ENCODE data around the gene KCTD12. TPM values are rescaled to one million over a fixed set of nuclear protein-coding genes. Genes with fewer than 3 reads are reported as not detected.

Gene KCTD12
- total RNA-seq, 1 donor from 2014 or later: 154 TPM

DNA sequence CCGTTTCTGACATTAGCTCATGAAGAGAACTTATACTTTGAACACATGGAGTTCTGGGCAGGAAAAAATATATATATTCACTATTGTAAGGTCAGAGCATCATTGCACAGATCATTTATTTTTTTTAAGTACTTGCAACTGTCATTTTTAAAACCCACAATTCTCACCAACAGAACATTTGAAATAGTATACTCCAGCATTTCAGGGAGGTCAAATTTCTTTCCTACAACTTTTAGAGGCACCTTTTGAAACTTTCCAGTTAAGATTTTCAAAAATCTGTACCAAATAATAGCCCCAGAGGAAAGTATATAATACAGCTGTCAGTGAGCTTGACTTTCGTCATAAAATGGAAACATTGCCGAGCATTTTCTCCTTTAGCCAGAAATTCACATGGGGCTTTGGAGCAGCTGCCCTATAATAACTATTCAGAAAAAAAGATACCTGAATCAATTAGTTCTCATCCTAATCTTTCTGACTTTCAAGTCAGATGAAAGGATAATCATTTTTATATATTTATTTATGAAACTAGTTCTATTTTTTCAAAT lies 10.9 kb downstream of the KCTD12 start:
- Mint-ChIP-seq H3K36me3 (no peaks in the 10 kb centered on the region), H3K27me3 (peaks cover 12% of the 10 kb centered on the region), H3K4me3 (no peak overlapping the region), H3K9me3 (peaks cover 10% of the 10 kb centered on the region), H3K27ac (no peak overlapping the region), H3K4me1 (ENCODE audit: unreplicated experiment) (peaks cover 18% of the 10 kb centered on the region)
- no peak for DNase-seq (ENCODE audit: extremely low spot score, unreplicated experiment)
- TF ChIP-seq, protein P1, sequence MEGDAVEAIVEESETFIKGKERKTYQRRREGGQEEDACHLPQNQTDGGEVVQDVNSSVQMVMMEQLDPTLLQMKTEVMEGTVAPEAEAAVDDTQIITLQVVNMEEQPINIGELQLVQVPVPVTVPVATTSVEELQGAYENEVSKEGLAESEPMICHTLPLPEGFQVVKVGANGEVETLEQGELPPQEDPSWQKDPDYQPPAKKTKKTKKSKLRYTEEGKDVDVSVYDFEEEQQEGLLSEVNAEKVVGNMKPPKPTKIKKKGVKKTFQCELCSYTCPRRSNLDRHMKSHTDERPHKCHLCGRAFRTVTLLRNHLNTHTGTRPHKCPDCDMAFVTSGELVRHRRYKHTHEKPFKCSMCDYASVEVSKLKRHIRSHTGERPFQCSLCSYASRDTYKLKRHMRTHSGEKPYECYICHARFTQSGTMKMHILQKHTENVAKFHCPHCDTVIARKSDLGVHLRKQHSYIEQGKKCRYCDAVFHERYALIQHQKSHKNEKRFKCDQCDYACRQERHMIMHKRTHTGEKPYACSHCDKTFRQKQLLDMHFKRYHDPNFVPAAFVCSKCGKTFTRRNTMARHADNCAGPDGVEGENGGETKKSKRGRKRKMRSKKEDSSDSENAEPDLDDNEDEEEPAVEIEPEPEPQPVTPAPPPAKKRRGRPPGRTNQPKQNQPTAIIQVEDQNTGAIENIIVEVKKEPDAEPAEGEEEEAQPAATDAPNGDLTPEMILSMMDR (conservative IDR thresholded peaks at IDR 0.05): no peak

DNA sequence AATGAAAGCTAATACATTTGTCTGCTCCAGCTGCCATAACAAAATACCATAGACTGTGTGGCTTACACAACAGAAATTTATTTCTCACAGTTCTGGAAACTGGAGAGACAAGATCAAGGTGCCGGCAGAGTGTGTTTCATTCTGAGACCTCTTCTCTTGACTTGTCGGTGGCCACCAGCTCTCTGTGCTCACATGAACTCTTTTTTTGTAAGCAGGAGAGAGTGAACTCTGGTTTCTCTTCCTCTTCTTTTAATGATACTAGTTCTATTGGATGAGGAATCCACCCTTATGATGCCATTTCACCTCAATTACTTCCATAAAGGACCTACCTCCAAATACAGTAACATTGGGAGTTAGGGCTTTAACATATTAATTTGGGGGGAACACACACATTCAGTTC lies 11.7 kb downstream of the KCTD12 start:
- Mint-ChIP-seq H3K27ac (no peak overlapping the region), H3K36me3 (no peaks in the 10 kb centered on the region), H3K4me3 (no peak overlapping the region), H3K27me3 (peaks cover 12% of the 10 kb centered on the region), H3K4me1 (ENCODE audit: unreplicated experiment) (peaks cover 18% of the 10 kb centered on the region), H3K9me3 (peaks cover 10% of the 10 kb centered on the region)
- TF ChIP-seq, protein P1 (conservative IDR thresholded peaks at IDR 0.05): no peak
- DNase-seq (ENCODE audit: extremely low spot score, unreplicated experiment): no peak

DNA sequence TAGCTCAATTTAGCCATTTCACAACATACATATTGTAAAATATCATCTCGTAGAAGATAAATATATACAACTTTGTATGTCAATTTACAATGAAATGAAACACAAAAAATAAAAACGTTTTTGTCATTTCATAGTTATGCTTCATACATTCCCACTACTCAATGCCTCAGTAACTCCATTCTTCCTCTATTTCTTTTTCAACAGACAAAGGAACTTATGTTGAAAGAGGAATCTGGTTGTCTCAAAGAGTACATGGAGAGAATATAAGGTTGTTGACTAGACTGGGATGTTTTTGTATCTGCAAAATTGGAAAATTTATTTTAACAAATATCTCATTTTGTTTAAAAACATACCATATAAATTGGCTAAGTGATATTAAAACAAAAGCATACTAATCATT lies 12.8 kb downstream of the KCTD12 start:
- no peak for DNase-seq (ENCODE audit: extremely low spot score, unreplicated experiment)
- Mint-ChIP-seq H3K9me3 (peaks cover 9% of the 10 kb centered on the region), H3K27ac (no peak overlapping the region), H3K4me1 (ENCODE audit: unreplicated experiment) (peaks cover 13% of the 10 kb centered on the region), H3K36me3 (no peaks in the 10 kb centered on the region), H3K27me3 (peaks cover 12% of the 10 kb centered on the region), H3K4me3 (no peak overlapping the region)
- TF ChIP-seq, protein P1 (conservative IDR thresholded peaks at IDR 0.05): no peak

DNA sequence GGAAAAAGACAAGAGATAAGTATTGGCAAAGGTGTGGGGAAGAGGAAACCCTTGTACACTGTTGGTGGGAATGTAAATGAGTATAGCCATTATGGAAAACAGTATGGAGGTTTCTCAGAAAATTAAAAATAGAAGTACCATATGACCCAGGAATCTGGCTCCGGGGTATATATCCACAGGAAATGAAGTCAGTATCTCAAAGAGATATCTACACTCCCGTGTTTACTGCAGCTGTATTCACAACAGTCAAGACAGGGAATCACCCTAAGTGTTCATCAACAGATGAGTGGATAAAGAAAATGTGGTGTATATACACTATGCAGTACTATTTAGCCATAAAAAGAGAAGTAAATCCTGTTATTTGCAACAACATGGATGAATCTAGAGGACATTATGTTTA lies 13.5 kb downstream of the KCTD12 start:
- TF ChIP-seq, protein P1 (conservative IDR thresholded peaks at IDR 0.05): no peak
- no peak for DNase-seq (ENCODE audit: extremely low spot score, unreplicated experiment)
- Mint-ChIP-seq H3K4me3 (no peak overlapping the region), H3K36me3 (no peaks in the 10 kb centered on the region), H3K4me1 (ENCODE audit: unreplicated experiment) (peaks cover 13% of the 10 kb centered on the region), H3K9me3 (peaks cover 1% of the 10 kb centered on the region), H3K27me3 (peaks cover 6% of the 10 kb centered on the region), H3K27ac (no peak overlapping the region)

DNA sequence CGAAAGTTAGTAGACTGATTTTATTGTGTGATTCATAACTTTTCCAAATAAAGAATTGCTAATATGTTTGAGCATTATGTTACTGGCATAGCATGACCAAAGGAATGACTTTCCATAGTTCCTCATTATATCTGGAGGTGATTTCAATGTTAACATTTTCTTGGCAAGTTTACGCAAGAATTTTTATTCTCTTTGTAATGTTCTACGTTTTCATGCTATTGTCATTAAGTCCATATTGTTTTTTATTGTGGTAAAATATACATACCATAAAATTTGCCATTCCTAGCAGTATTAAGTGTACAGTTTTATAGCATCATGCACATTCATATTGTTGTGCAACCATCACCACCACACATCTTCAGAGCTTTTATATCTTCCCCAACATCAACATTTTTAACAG lies 14.8 kb downstream of the KCTD12 start:
- H3K36me3 Mint-ChIP-seq: no peaks in the 10 kb centered on the region
- peaks cover 6% of the 10 kb centered on the region for H3K27me3 Mint-ChIP-seq
- H3K9me3 Mint-ChIP-seq: no peaks in the 10 kb centered on the region
- no peak overlapping the region for H3K4me3 Mint-ChIP-seq
- no peak overlapping the region for H3K27ac Mint-ChIP-seq
- DNase-seq (ENCODE audit: extremely low spot score, unreplicated experiment): no peak
- H3K4me1 Mint-ChIP-seq (ENCODE audit: unreplicated experiment): peaks cover 13% of the 10 kb centered on the region
- TF ChIP-seq, protein P1 (conservative IDR thresholded peaks at IDR 0.05): no peak

DNA sequence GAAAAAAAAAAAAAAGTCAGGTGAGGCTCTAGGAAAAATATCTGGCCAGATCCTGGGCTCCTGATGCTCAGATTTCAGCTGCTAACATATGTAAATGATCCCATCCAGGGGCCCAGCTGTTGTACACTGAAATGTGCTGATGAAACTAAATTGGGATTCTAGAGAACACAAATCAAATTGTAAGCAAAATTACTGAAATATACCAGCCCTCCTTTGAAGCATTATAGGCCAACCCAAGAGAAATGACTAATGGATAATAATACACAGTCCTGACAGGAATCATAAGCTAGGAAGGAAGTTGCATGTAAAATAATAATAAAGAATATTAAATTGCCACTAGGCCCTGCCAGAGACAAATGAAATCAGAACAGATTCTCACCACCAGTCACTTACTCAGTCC lies 17.8 kb downstream of the KCTD12 start:
- H3K4me3 Mint-ChIP-seq: no peak overlapping the region
- peaks cover 6% of the 10 kb centered on the region for H3K27me3 Mint-ChIP-seq
- H3K4me1 Mint-ChIP-seq (ENCODE audit: unreplicated experiment): peaks cover 5% of the 10 kb centered on the region
- TF ChIP-seq, protein P1 (conservative IDR thresholded peaks at IDR 0.05): no peak
- H3K27ac Mint-ChIP-seq: no peak overlapping the region
- no peaks in the 10 kb centered on the region for H3K36me3 Mint-ChIP-seq
- peaks cover 3% of the 10 kb centered on the region for H3K9me3 Mint-ChIP-seq
- no peak for DNase-seq (ENCODE audit: extremely low spot score, unreplicated experiment)

Data from type B pancreatic cell (in vitro differentiated cells).